WTC11 (cell line): Measurements from ENCODE around the gene RESP18. TPM values are rescaled to one million over a fixed set of nuclear protein-coding genes. Genes with fewer than 3 reads are reported as not detected.

ENCODE experiments used
- ATAC-seq: fragments of 200-7000 bp; cut with Tn5 transposase; 2 replicates; pipeline ENCODE4 v1.10.0; 2021; ENCODE audit warnings: mild to moderate bottlenecking, moderate library complexity
- CTCF ChIA-PET: fragments of 300-600 bp; sonication (Branson Sonifier 250); formaldehyde crosslinking; loops from one replicate; lab custom pipeline; 2021; ENCODE audit warnings: antibody characterized with exemption; lab: Charles Lee
- POLR2A ChIA-PET: fragments of 350-600 bp; sonication (Branson Sonifier 250); formaldehyde crosslinking; loops from one replicate; lab custom pipeline; 2021; ENCODE audit warnings: antibody characterized with exemption; lab: Charles Lee
- DNase-seq: peaks from one replicate; pipeline ENCODE4 v3.0.0; 2021; ENCODE audit warnings: low spot score
- H3K27ac Mint-ChIP-seq: 2 replicates; pipeline ENCODE4 v1.8.0; 2021; ENCODE audit warnings: mixed read lengths
- H3K27me3 Mint-ChIP-seq: 2 replicates; pipeline ENCODE4 v1.8.0; 2021; ENCODE audit warnings: low read depth, mild to moderate bottlenecking, moderate library complexity, mixed read lengths
- H3K36me3 Mint-ChIP-seq: 2 replicates; pipeline ENCODE4 v1.8.0; 2021; ENCODE audit warnings: mixed read lengths
- H3K4me1 Mint-ChIP-seq: 2 replicates; pipeline ENCODE4 v1.8.0; 2022; ENCODE audit warnings: mixed read lengths
- H3K4me3 Mint-ChIP-seq: 2 replicates; pipeline ENCODE4 v1.8.0; 2021; ENCODE audit warnings: mild to moderate bottlenecking, moderate library complexity, mixed read lengths
- H3K9me3 Mint-ChIP-seq: 2 replicates; pipeline ENCODE4 v1.8.0; 2021; ENCODE audit warnings: mixed read lengths
- ATF1 ChIP-seq: sonication (generic); formaldehyde crosslinking; IDR thresholded peaks from 2 replicates; pipeline ENCODE4 v1.8.1; 2023; ENCODE audit warnings: mild to moderate bottlenecking, moderate library complexity, missing genetic modification reagents
- ELF4 ChIP-seq: sonication (generic); formaldehyde crosslinking; IDR thresholded peaks from 2 replicates; pipeline ENCODE4 v1.8.1; 2022; ENCODE audit warnings: low read depth, mild to moderate bottlenecking, moderate library complexity, missing genetic modification reagents
- FOXK1 ChIP-seq: sonication (generic); formaldehyde crosslinking; IDR thresholded peaks from 2 replicates; pipeline ENCODE4 v1.8.0; 2022; ENCODE audit warnings: mild to moderate bottlenecking, moderate library complexity, missing genetic modification reagents
- FOXP1 ChIP-seq: sonication (generic); formaldehyde crosslinking; IDR thresholded peaks from 2 replicates; pipeline ENCODE4 v1.8.0; 2022; ENCODE audit warnings: missing genetic modification reagents, mild to moderate bottlenecking, moderate library complexity, borderline replicate concordance
- HMGA2 ChIP-seq: fragments of 250-450 bp; sonication (Bioruptor Pico); IDR thresholded peaks from 2 replicates; pipeline ENCODE4 v1.4.0; 2021; ENCODE audit warnings: mild to moderate bottlenecking, moderate library complexity
- IRF2 ChIP-seq: sonication (generic); formaldehyde crosslinking; IDR thresholded peaks from 2 replicates; pipeline ENCODE4 v1.8.0; 2022; ENCODE audit warnings: low read depth, missing genetic modification reagents, borderline replicate concordance
- JAZF1 ChIP-seq: fragments of 250-450 bp; sonication (Bioruptor Pico); IDR thresholded peaks from 2 replicates; pipeline ENCODE4 v1.9.0; 2021; ENCODE audit warnings: moderate library complexity, mild to moderate bottlenecking, inconsistent platforms
- JUN ChIP-seq: sonication (generic); formaldehyde crosslinking; IDR thresholded peaks from 2 replicates; pipeline ENCODE4 v1.8.0; 2023; ENCODE audit warnings: mild to moderate bottlenecking, missing genetic modification reagents
- SMAD4 ChIP-seq: sonication (generic); formaldehyde crosslinking; IDR thresholded peaks from 2 replicates; pipeline ENCODE4 v1.8.0; 2022; ENCODE audit warnings: mild to moderate bottlenecking, missing genetic modification reagents
- TCF7 ChIP-seq: sonication (generic); formaldehyde crosslinking; IDR thresholded peaks from 2 replicates; pipeline ENCODE4 v1.8.0; 2022; ENCODE audit warnings: mild to moderate bottlenecking, low read depth, missing genetic modification reagents, moderate library complexity
- ZBTB21 ChIP-seq: sonication (generic); formaldehyde crosslinking; IDR thresholded peaks from 2 replicates; pipeline ENCODE4 v1.8.1; 2023; ENCODE audit warnings: mild to moderate bottlenecking, missing genetic modification reagents, borderline replicate concordance
- ZNF219 ChIP-seq: sonication (generic); formaldehyde crosslinking; IDR thresholded peaks from 2 replicates; pipeline ENCODE4 v1.8.0; 2023; ENCODE audit warnings: missing genetic modification reagents, mild to moderate bottlenecking, borderline replicate concordance
- ZNF232 ChIP-seq: sonication (generic); formaldehyde crosslinking; IDR thresholded peaks from 2 replicates; pipeline ENCODE4 v1.8.0; 2022; ENCODE audit warnings: mild to moderate bottlenecking, missing genetic modification reagents
- ZNF263 ChIP-seq: sonication (generic); formaldehyde crosslinking; IDR thresholded peaks from 2 replicates; pipeline ENCODE4 v1.8.1; 2022; ENCODE audit warnings: low read depth, mild to moderate bottlenecking, moderate library complexity, missing genetic modification reagents
- ZNF317 ChIP-seq: sonication (generic); formaldehyde crosslinking; IDR thresholded peaks from 2 replicates; pipeline ENCODE4 v1.8.1; 2023; ENCODE audit warnings: low read depth, mild to moderate bottlenecking, moderate library complexity, missing genetic modification reagents, borderline replicate concordance
- ZNF396 ChIP-seq: fragments of 250-450 bp; sonication (Bioruptor Pico); IDR thresholded peaks from 2 replicates; pipeline ENCODE4 v1.8.0; 2021; ENCODE audit warnings: mild to moderate bottlenecking, moderate library complexity, borderline replicate concordance
- ZNF671 ChIP-seq: fragments of 250-450 bp; sonication (Bioruptor Pico); IDR thresholded peaks from 2 replicates; pipeline ENCODE4 v1.8.0; 2021; ENCODE audit warnings: mild to moderate bottlenecking
- total RNA-seq: library from RNA; stranded (reverse); gene quantifications from 3 replicates; pipeline ENCODE4 v1.2.3, GENCODE V29; 2021
- TF ChIP-seq, protein P1 (sequence below): fragments of 250-450 bp; sonication (Bioruptor Pico); conservative IDR thresholded peaks from 2 replicates; pipeline ENCODE4 v1.9.0; 2021; ENCODE audit warnings: mild to moderate bottlenecking
- TF ChIP-seq, protein P2 (sequence below): sonication (generic); formaldehyde crosslinking; IDR thresholded peaks from 2 replicates; pipeline ENCODE4 v1.8.1; 2023; ENCODE audit warnings: mild to moderate bottlenecking, moderate library complexity, missing genetic modification reagents
- TF ChIP-seq, protein P3 (sequence below): sonication (generic); formaldehyde crosslinking; IDR thresholded peaks from 2 replicates; pipeline ENCODE4 v1.8.1; 2022; ENCODE audit warnings: mild to moderate bottlenecking, missing genetic modification reagents, moderate library complexity, borderline replicate concordance
- TF ChIP-seq, protein P4 (sequence below): sonication (generic); formaldehyde crosslinking; IDR thresholded peaks from 2 replicates; pipeline ENCODE4 v1.8.0; 2023; ENCODE audit warnings: missing genetic modification reagents, mild to moderate bottlenecking, borderline replicate concordance
- TF ChIP-seq, protein P5 (sequence below): sonication (generic); formaldehyde crosslinking; IDR thresholded peaks from 2 replicates; pipeline ENCODE4 v1.8.1; 2022; ENCODE audit warnings: low read depth, missing genetic modification reagents, borderline replicate concordance
- TF ChIP-seq, protein P6 (sequence below): sonication (generic); formaldehyde crosslinking; IDR thresholded peaks from 2 replicates; pipeline ENCODE4 v1.8.0; 2022; ENCODE audit warnings: mild to moderate bottlenecking, missing genetic modification reagents

Gene RESP18
- total RNA-seq, 1 experiment from 2014 or later, result not detected

DNA sequence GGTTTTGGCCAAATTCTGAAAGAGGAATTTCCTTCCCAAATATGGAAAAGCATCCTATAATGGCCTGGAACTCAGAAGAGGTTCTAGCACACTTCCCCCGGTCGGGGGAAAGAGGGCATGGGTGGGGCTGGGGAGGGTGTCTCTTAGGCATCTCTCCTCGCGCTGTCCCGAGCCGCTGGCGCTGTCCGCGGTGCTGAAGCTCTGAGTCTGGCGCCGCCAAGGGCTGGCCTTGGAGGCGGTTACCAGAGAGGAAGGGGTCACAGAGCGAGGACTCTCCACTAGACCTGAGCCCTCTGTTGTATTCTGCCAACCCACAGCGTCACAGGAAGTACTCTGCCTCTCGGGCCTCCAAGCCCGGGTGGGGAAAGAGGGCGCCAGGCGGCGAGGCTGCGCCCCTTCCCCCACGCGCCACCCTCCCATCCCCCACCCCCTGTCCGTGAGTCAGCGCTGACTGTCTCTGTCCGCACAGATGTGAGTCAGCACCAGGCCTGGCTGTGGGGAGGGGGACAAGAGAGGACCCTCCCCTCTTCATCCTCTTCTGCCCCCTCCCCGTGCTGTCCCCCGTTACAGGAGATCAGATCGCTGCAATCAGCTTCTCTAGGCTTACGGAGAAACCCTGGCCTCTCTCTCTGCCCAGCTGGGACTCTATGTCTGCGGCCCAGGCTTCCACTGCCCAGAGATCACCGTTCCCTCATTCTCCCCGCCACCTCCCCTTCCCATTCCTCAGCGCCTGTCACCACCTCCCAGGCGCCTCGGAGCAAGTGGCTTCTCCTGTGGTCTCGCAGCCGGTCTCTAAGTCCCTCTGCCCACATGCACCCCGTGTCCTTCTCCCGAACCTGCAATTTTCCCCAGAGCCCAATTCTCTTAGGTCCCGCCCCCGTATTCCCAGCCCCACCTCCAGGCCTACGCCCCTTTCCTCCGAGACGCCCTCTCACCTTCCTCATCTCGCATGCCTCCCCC, 24.1 kb downstream of the RESP18 start:
- POLR2A ChIA-PET, result interaction anchor here (0.7 kb wide), 1 partner anchor 22 kb away, joined by 3 read pairs; no protein-coding TSS in a partner anchor
- TF ChIP-seq ZNF396 (CRISPR knock-in tag) (no peak), ELF4 (CRISPR knock-in tag) (0 out of 2 replicates have a peak, but pooled peaks have one; percentile 25), JAZF1 (CRISPR knock-in tag) (no peak), ZNF219 (CRISPR knock-in tag) (peak; percentile 91; the same call in 1 of the 2 replicates), SMAD4 (CRISPR knock-in tag) (peak; percentile 89), IRF2 (no peak), ZNF263 (CRISPR knock-in tag) (no peak), ATF1 (CRISPR knock-in tag) (peak; percentile 56; the same call in 1 of the 2 replicates), ZNF232 (CRISPR knock-in tag) (peak; percentile 92; the same call in 1 of the 2 replicates), TCF7 (CRISPR knock-in tag) (peak; percentile 92), HMGA2 (CRISPR knock-in tag) (no peak), FOXP1 (peak; percentile 91), ZNF317 (CRISPR knock-in tag) (no peak), JUN (CRISPR knock-in tag) (peak; percentile 96), FOXK1 (CRISPR knock-in tag) (peak; percentile 83), ZNF671 (no peak), ZBTB21 (CRISPR knock-in tag) (peak; percentile 70; the same call in 1 of the 2 replicates)
- TF ChIP-seq, protein P1, sequence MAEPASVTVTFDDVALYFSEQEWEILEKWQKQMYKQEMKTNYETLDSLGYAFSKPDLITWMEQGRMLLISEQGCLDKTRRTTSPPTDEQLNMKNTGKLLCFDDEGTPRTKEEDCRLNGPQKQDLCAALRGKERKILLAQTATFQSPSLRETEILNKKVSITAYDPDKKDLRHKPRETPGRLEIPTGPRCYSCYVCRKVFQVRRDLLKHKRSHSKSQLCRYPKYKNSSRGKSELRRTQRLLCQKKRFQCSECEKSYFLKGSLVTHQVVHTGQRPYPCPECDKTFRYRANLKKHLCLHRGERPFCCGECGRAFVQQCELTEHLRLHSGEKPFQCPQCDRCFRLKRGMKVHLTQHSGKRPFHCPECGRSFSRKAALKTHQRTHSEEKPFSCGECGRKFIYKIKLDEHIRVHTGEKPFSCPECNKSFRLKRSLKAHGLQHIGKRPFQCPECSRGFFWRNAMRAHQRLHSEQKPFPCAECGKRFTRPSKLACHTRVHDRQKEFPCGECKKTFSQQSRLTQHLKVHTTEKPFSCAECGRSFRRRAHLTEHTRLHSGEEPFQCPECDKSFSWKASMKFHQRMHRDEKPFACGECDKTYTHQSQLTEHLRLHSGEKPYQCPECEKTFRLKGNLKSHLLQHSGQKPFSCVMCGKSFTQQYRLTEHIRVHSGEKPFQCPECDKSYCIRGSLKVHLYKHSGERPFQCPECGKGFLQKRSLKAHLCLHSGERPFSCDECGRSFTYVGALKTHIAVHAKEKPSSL (CRISPR knock-in tag), result no peak
- TF ChIP-seq, protein P2, sequence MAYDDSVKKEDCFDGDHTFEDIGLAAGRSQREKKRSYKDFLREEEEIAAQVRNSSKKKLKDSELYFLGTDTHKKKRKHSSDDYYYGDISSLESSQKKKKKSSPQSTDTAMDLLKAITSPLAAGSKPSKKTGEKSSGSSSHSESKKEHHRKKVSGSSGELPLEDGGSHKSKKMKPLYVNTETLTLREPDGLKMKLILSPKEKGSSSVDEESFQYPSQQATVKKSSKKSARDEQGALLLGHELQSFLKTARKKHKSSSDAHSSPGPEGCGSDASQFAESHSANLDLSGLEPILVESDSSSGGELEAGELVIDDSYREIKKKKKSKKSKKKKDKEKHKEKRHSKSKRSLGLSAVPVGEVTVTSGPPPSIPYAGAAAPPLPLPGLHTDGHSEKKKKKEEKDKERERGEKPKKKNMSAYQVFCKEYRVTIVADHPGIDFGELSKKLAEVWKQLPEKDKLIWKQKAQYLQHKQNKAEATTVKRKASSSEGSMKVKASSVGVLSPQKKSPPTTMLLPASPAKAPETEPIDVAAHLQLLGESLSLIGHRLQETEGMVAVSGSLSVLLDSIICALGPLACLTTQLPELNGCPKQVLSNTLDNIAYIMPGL (CRISPR knock-in tag), result no peak
- TF ChIP-seq, protein P3, sequence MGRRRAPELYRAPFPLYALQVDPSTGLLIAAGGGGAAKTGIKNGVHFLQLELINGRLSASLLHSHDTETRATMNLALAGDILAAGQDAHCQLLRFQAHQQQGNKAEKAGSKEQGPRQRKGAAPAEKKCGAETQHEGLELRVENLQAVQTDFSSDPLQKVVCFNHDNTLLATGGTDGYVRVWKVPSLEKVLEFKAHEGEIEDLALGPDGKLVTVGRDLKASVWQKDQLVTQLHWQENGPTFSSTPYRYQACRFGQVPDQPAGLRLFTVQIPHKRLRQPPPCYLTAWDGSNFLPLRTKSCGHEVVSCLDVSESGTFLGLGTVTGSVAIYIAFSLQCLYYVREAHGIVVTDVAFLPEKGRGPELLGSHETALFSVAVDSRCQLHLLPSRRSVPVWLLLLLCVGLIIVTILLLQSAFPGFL, result 0 out of 2 replicates have a peak, but pooled peaks have one; percentile 42
- TF ChIP-seq, protein P4, sequence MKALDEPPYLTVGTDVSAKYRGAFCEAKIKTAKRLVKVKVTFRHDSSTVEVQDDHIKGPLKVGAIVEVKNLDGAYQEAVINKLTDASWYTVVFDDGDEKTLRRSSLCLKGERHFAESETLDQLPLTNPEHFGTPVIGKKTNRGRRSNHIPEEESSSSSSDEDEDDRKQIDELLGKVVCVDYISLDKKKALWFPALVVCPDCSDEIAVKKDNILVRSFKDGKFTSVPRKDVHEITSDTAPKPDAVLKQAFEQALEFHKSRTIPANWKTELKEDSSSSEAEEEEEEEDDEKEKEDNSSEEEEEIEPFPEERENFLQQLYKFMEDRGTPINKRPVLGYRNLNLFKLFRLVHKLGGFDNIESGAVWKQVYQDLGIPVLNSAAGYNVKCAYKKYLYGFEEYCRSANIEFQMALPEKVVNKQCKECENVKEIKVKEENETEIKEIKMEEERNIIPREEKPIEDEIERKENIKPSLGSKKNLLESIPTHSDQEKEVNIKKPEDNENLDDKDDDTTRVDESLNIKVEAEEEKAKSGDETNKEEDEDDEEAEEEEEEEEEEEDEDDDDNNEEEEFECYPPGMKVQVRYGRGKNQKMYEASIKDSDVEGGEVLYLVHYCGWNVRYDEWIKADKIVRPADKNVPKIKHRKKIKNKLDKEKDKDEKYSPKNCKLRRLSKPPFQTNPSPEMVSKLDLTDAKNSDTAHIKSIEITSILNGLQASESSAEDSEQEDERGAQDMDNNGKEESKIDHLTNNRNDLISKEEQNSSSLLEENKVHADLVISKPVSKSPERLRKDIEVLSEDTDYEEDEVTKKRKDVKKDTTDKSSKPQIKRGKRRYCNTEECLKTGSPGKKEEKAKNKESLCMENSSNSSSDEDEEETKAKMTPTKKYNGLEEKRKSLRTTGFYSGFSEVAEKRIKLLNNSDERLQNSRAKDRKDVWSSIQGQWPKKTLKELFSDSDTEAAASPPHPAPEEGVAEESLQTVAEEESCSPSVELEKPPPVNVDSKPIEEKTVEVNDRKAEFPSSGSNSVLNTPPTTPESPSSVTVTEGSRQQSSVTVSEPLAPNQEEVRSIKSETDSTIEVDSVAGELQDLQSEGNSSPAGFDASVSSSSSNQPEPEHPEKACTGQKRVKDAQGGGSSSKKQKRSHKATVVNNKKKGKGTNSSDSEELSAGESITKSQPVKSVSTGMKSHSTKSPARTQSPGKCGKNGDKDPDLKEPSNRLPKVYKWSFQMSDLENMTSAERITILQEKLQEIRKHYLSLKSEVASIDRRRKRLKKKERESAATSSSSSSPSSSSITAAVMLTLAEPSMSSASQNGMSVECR (CRISPR knock-in tag), result peak; percentile 98
- TF ChIP-seq, protein P5, sequence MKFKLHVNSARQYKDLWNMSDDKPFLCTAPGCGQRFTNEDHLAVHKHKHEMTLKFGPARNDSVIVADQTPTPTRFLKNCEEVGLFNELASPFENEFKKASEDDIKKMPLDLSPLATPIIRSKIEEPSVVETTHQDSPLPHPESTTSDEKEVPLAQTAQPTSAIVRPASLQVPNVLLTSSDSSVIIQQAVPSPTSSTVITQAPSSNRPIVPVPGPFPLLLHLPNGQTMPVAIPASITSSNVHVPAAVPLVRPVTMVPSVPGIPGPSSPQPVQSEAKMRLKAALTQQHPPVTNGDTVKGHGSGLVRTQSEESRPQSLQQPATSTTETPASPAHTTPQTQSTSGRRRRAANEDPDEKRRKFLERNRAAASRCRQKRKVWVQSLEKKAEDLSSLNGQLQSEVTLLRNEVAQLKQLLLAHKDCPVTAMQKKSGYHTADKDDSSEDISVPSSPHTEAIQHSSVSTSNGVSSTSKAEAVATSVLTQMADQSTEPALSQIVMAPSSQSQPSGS, result no peak
- TF ChIP-seq, protein P6, sequence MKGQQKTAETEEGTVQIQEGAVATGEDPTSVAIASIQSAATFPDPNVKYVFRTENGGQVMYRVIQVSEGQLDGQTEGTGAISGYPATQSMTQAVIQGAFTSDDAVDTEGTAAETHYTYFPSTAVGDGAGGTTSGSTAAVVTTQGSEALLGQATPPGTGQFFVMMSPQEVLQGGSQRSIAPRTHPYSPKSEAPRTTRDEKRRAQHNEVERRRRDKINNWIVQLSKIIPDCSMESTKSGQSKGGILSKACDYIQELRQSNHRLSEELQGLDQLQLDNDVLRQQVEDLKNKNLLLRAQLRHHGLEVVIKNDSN (CRISPR knock-in tag), result peak; percentile 70; the same call in 1 of the 2 replicates

More for the DNA sequence above, 24.1 kb downstream of the RESP18 start:
- Mint-ChIP-seq H3K27me3 (peaks cover 63% of the 10 kb centered on the region), H3K4me1 (peaks cover 22% of the 10 kb centered on the region), H3K9me3 (peaks cover 3% of the 10 kb centered on the region), H3K27ac (no peak overlapping the region), H3K36me3 (no peaks in the 10 kb centered on the region), H3K4me3 (peak overlapping the region; percentile 85)
- DNase-seq, result peak; percentile 94
- peak; percentile 75 for ATAC-seq
- CTCF ChIA-PET, result interaction anchor here (0.9 to 2.4 kb wide), 13 partner anchors 10 to 328 kb away, joined by 3 to 19 read pairs (median 5); no protein-coding TSS in a partner anchor
